Mesenteric fat pad (tissue), 1 donor: ENCODE results near the gene ADAMTS17. TPM values are rescaled to one million over a fixed set of nuclear protein-coding genes. Genes with fewer than 3 reads are reported as not detected.
A peak's percentile ranks its signal among the peaks of the same experiment; 100 is the strongest.

ENCODE experiments used
- DNase-seq: peaks from one replicate; pipeline ENCODE4 v3.0.0-alpha.2; 2020; ENCODE audit warnings: low spot score
- total RNA-seq: library from RNA; stranded (reverse); fragmentation: NEBNext Ultra II Directional; extraction: Animal tissue kit (Norgen Biotek cat#: 25700); gene quantifications from one replicate; pipeline ENCODE4 v1.2.1, GENCODE V29; 2021
- donor health status: DM: yes; HTN: yes; CAD: no.

ADAMTS17 gene
- total RNA-seq, 1 donor from 2014 or later = 2.3 TPM

DNA sequence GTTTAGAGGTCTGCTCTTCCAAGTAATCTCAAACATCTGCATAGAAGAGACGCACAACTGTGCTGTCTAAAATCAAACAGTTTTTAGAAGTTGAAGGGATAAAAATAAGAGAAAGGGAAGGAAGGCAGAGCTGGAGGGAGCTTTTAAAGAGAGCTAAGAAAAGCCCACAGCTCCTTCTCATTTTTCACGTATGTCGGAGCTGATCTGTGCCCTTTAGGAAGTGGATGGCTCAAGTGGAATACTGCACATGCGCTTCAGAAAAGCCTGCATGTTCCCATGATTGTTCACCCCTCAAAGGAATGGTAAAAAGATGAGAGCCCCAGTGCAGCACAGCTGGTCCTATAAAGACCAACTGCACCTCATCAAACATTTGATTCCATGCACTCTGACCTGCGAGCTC lies 207.2 kb downstream of the ADAMTS17 start:
- DNase-seq = no peak

DNA sequence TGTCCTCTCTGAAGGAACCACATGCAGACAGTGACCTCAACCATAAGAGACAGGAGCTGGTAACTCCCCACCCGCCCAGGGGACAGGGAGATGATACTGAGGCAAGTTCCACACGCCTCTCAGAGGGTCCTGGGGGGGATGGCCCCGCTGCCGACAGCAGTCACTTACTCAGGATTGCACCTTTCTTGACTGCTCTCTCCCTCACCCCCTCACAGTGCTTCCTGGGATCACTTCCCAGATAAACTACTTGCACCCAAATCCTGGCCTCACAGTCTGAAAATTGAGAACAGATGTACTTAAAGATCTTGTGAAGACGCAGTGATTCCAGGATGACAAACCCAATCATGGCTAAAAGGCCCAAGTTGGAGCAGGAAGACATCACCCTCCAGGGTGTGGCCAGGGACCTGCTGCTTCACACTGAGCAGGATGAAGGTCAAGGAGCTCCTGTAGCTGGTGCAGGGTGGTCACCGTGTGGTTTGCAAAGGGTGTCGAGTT lies 207.6 kb downstream of the ADAMTS17 start:
- DNase-seq = no peak

DNA sequence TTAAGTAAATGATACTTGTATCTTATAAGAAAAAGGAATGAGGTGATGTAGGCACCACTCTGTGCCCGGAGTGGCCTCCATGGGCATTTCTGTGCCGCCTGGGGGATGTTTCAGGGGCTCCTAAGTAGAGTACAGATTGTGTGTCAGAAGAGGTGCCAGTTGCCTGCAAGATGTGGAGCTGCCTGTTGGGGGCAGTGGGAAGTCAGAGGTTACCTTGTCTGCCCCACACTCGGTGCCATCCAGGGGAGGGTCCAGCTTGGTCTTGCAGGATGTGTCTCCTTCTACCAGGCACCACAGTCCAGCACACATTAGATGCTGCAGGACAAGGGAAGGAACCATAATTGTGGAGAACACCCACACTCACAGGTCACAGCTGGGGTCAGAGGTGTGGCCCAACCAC lies 208.8 kb downstream of the ADAMTS17 start:
- DNase-seq = no peak

DNA sequence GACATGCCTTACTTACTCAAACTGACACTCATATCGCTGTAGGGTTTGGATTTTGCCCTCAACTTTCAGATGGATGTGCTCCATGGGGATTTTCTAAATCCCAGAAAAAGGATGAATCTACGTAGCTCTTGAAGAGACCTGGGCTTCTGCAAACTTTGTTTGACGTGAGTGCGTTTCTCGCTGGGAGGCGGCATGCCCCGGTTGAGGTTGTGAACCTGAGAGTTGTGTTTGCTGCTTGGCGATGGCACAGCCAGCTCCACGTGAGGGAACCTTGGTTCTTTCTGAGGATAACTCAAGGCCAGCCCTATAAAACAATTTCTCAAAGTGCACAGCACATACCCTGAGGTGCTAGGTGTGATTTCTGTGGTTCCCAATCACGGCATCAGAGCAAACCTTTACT lies 209.5 kb downstream of the ADAMTS17 start:
- DNase-seq = no peak

GRCh38 chr15:100131321-100132224 lies 210.2 kb downstream of the ADAMTS17 start:
- no peak for DNase-seq

GRCh38 chr15:100129677-100130076 lies 212.1 kb downstream of the ADAMTS17 start:
- no peak for DNase-seq

- DNase-seq = peak; percentile 22
These were observed 216.2 kb downstream of the ADAMTS17 start for GRCh38 chr15:100125401-100126191.

DNA sequence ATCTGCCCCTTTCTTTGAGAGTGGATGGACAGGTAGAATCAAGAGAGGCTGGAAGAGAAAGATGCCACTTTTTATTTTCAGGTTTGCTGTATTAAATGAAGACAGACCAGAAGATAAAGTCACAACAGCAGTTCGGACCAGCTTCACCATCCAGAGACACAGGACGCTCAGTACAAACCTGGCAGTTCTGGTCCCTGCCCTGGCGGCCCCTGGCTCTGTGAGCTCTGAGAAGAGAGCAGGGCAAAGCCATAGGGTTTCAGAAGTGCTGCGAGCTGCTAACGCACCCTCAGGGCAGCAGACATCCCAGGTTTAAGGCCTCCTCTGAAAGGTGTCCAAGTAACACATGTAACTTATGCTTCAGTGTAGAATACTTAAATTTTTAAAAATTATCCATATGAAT lies 216.8 kb downstream of the ADAMTS17 start:
- no peak for DNase-seq

DNA sequence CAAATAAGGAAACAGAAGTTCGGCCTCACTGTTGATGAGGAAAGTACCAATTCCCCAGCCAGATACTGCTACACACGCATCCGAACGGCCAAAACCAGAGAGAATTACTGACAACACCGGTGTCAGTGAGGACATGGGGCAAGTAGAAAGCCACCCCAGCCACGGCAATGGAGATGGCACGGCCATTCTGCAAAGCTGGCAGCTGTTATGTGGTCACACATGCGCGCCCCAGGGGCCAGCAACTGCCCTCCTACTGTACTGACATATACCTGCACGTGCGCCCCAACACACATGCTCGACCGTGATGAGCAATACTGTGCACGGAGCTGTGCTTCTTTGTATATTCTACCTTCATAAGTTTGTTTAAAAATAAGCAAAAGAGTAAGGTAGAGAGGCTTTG lies 217.4 kb downstream of the ADAMTS17 start:
- DNase-seq = peak; percentile 55

DNA sequence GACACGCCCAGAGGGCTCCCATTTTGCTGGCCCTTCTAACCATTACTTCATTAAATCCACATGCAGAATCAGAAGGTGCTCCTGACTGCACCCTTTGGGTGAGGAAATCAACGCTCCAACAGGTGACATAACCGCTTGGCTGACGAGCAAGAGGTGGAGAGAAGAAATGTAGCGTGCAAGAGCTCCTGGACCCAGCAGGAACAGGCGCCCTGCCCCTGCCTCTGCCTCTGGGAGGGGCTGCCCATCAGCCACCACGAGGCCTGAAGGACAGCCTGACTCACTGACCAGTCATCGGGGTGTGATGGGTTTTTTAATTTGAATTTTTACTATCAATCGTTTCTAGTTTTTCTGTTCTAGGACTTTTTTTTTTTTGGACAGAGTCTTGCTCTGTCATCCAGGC lies 218.2 kb downstream of the ADAMTS17 start:
- peak; percentile 62 for DNase-seq

- no peak for DNase-seq
These were observed 220.5 kb downstream of the ADAMTS17 start for GRCh38 chr15:100121285-100121684.

DNA sequence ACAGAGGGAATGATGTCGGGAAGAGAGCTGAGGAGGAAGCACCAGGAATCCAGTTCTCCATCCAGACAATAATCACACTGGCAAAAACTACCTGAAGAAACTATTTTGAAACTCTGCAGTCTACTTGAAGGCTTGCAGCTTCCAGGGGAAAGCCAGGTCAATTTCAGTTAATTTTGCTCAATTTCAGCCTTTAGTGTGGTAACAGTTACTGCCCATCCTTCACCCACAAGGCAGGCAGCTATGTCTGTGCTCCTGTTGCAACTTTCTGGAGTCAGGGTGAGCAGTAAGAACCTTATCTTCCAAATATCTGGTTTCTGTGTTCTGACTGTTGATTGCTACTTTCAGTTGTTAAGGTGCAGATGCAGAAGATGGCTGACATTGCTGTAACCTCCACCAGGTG lies 221.7 kb downstream of the ADAMTS17 start:
- no peak for DNase-seq

DNA sequence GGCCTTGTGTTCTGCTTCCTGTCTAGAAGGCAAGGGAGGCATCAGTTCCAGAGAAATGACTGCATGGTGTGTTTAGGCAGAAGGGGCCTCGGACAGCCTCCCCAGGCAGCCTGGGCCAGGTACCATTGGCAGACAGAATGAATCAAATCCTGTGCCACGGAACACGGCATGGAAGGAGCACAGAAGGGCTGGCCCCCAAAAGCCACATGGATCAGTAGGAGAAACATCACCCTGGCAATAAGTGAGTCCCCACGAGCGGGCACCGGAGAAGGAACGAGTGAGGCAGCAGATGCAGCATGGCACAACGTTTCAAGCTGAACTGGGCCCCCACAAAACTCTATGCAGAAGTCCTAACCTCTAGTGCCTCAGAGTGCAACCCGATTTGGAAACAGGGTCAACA lies 223.2 kb downstream of the ADAMTS17 start:
- DNase-seq = no peak

GRCh38 chr15:100116416-100117190 lies 225.2 kb downstream of the ADAMTS17 start:
- DNase-seq = no peak

- DNase-seq = no peak
These were observed 226.1 kb downstream of the ADAMTS17 start for GRCh38 chr15:100115711-100116090.

- no peak for DNase-seq
These were observed 226.6 kb downstream of the ADAMTS17 start for GRCh38 chr15:100115066-100115710.

DNA sequence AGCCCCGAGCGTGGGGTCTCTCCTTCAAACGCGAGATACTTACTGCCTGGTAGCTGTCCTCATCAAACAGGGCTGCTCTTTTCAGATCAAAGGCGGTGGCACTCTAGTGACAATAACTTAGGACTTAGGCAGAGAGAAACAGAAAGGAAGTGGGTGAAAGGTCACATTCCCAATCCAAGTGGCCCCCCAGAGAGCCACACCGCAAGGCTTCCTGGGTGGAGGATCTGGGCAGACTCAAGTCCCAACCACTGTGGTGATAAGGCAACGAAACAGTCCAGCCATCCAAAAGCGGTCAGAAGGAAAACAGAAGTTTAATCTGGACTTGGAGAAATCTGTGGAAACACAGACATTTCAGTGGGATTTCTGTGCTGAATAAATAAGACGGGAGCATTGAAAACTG lies 227.2 kb downstream of the ADAMTS17 start:
- DNase-seq = no peak

DNA sequence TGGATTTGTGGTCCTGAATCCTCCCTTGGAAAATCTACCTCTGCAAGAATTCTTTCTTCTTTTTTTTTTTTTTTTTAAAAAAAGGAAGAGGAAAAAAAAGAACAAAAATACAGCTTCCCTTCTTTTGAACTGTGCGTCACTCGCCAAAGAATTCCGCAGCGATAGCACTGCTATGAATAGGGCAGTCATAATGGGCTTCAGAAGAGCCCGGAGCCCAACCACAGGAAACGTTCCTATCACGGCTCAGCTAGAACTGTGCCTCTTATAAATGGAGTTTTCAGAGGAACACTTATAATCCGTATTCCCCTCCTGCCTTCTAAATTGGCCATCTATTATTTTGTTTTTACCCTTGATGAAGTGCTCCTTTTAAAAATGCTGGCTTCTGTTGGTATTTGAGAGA lies 227.7 kb downstream of the ADAMTS17 start:
- DNase-seq = no peak

DNA sequence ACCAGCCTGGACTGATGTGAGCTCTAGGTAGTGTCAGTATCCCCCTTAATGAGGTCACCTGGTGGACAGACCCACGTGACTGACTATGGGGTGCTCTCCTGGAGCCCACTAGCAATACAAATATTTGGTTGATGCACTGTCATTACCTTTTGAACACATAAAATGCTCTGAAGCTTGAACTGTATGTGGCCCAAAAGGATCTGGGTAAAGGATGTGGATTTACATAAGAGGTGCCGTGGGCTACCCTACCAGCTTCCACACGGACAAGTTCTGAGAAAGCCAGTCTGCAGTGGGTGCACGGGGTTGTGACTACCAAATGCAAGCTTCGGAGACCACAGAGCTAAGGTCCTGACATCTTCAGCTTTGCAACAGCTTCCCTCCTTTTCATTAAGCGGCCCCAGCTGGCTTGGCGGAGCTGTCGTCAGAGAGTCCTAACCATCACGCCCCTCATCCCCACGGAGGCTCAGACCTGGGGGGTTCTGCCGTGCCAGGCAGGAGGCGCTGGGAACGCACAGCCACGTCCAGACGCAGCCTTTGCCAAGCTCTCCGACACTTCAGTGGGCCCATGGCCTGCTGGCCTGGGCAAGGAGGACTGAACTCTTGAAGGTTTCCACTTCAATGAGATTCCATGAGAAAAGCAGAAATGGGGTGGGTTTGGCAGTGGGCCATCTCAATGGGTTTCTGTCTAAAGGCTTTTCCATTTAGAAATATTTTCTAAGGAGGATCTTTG lies 228.3 kb downstream of the ADAMTS17 start:
- peak; percentile 86 for DNase-seq

GRCh38 chr15:100112636-100113305 lies 229.0 kb downstream of the ADAMTS17 start:
- DNase-seq = peak; percentile 75
